Uterus (tissue), 2 donors: ENCODE data around the gene MTCL1.

Experiments used
- POLR2A ChIP-seq, 2 donors: fragments of 450-650 bp; IDR thresholded peaks; one replicate each; pipeline ENCODE4 v1.6.1; 2016; ENCODE audit warnings: antibody characterized with exemption in 2 of 2, mild to moderate bottlenecking in 1 of 2, moderate library complexity in 1 of 2
- TF ChIP-seq, protein P1 (sequence below), 4 experiments: fragments of 200-600 bp in 2 of 4; fragments of 450-650 bp in 2 of 4; sonication (generic) in 2 of 4; IDR thresholded peaks; one replicate each; pipeline ENCODE4 v1.5.1; 2016 to 2019; ENCODE audit warnings: antibody characterized with exemption in 4 of 4, mild to moderate bottlenecking in 2 of 4, moderate library complexity in 1 of 4

DNA sequence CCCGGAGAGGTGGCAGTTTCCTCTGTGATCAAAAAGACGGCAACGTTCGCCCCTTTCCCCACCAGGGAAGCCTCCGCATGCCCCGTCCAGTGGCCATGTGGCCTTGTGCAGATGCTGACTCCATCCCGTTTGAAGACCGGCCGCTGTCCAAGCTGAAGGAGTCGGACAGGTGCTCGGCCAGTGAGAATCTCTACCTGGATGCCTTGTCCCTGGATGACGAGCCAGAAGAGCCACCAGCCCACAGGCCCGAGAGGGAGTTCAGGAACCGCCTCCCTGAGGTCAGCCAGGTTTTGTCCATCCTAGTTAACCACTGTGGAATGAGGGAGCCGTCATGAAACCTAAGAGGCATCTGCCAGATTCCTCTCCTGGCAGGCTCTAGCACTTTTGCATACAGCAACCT is 113.6 kb downstream of the MTCL1 start:
- TF ChIP-seq, protein P1, sequence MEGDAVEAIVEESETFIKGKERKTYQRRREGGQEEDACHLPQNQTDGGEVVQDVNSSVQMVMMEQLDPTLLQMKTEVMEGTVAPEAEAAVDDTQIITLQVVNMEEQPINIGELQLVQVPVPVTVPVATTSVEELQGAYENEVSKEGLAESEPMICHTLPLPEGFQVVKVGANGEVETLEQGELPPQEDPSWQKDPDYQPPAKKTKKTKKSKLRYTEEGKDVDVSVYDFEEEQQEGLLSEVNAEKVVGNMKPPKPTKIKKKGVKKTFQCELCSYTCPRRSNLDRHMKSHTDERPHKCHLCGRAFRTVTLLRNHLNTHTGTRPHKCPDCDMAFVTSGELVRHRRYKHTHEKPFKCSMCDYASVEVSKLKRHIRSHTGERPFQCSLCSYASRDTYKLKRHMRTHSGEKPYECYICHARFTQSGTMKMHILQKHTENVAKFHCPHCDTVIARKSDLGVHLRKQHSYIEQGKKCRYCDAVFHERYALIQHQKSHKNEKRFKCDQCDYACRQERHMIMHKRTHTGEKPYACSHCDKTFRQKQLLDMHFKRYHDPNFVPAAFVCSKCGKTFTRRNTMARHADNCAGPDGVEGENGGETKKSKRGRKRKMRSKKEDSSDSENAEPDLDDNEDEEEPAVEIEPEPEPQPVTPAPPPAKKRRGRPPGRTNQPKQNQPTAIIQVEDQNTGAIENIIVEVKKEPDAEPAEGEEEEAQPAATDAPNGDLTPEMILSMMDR (IDR thresholded peaks at IDR 0.05), result no peak
- no peak for TF ChIP-seq POLR2A (IDR thresholded peaks at IDR 0.05)
